K562 (cell line): ENCODE data around the gene ANP32B. TPM values are rescaled to one million over a fixed set of nuclear protein-coding genes. Genes with fewer than 3 reads are reported as not detected.
A peak's percentile ranks its signal among the peaks of the same experiment; 100 is the strongest.

Source experiments
- DIDO1 ChIP-seq: fragments of 450-650 bp; IDR thresholded peaks from 2 replicates; pipeline ENCODE4 v1.6.1; 2016; ENCODE audit warnings: low read depth, missing biosample characterization, missing genetic modification characterization
- ERF ChIP-seq: fragments of 450-650 bp; formaldehyde crosslinking; IDR thresholded peaks from 2 replicates; pipeline ENCODE4 v1.4.0; 2020; ENCODE audit warnings: mild to moderate bottlenecking, mixed read lengths
- HBP1 ChIP-seq: fragments of 450-650 bp; formaldehyde crosslinking; IDR thresholded peaks from 2 replicates; pipeline ENCODE4 v1.4.0; 2022; ENCODE audit warnings: missing genetic modification characterization
- ID3 ChIP-seq, 2 experiments: fragments of 250-450 bp in 1 of 2; fragments of 450-650 bp in 1 of 2; sonication (Bioruptor Pico) in 1 of 2; IDR thresholded peaks; 2 replicates each; pipeline versions ENCODE4 v1.6.1 to v1.8.0; 2016 to 2021; ENCODE audit warnings: mild to moderate bottlenecking in 2 of 2, moderate library complexity in 2 of 2, missing compliant biosample characterization in 1 of 2, missing genetic modification characterization in 1 of 2
- KDM2B ChIP-seq: fragments of 250-450 bp; sonication (Bioruptor Pico); IDR thresholded peaks from 2 replicates; pipeline ENCODE4 v1.8.0; 2021; ENCODE audit warnings: mild to moderate bottlenecking, moderate library complexity
- NFE2L1 ChIP-seq: fragments of 450-650 bp; IDR thresholded peaks from 2 replicates; pipeline ENCODE4 v1.6.1; 2016; ENCODE audit warnings: missing genetic modification characterization, low read depth, mild to moderate bottlenecking, missing compliant biosample characterization, moderate library complexity, borderline replicate concordance
- NR2C2 ChIP-seq, 2 experiments: fragments of 200-800 bp in 1 of 2; sonication (Bioruptor generic) in 1 of 2; sonication (generic) in 1 of 2; formaldehyde crosslinking in 1 of 2; IDR thresholded peaks; 2 replicates each; pipeline versions ENCODE4 v1.6.1 to v1.8.0; 2016 to 2022; ENCODE audit warnings: mild to moderate bottlenecking in 1 of 2, missing compliant biosample characterization in 1 of 2, missing genetic modification characterization in 1 of 2, missing genetic modification reagents in 1 of 2
- PHF20 ChIP-seq: fragments of 450-650 bp; IDR thresholded peaks from 2 replicates; pipeline ENCODE4 v1.6.1; 2018; ENCODE audit not compliant: partially characterized antibody
- POLR2A ChIP-seq: fragments of 450-650 bp; conservative IDR thresholded peaks from 2 replicates; pipeline ENCODE4 v1.6.1; 2016
- SETDB1 ChIP-seq: IDR thresholded peaks from one replicate; pipeline ENCODE4 v1.6.1; 2012; ENCODE audit warnings: low read length, control low read depth, inconsistent platforms
- SMC3 ChIP-seq: conservative IDR thresholded peaks from 2 replicates; pipeline ENCODE4 v1.6.1; 2011; ENCODE audit warnings: low read depth, low read length, improper control_type of control experiment; ENCODE audit not compliant: insufficient read depth
- SRF ChIP-seq, 2 experiments: fragments of 250-450, 450-650 bp in 1 of 2; sonication (Bioruptor Pico) in 1 of 2; sonication (generic) in 1 of 2; formaldehyde crosslinking; IDR thresholded peaks; 2 replicates each; pipeline versions ENCODE4 v1.5.0 to v1.5.1; 2020 to 2022; ENCODE audit warnings: mild to moderate bottlenecking in 1 of 2, missing genetic modification reagents in 1 of 2
- STAT5A ChIP-seq: IDR thresholded peaks from 2 replicates; pipeline ENCODE4 v1.6.1; 2012; ENCODE audit warnings: low read length, inconsistent platforms, borderline replicate concordance
- TEAD2 ChIP-seq: fragments of 450-650 bp; IDR thresholded peaks from 2 replicates; pipeline ENCODE4 v1.6.1; 2016; ENCODE audit warnings: missing genetic modification characterization, control low read depth, missing compliant biosample characterization
- TSHZ1 ChIP-seq: fragments of 250-450 bp; sonication (Bioruptor Pico); IDR thresholded peaks from 2 replicates; pipeline ENCODE4 v1.4.0; 2020; ENCODE audit warnings: mild to moderate bottlenecking, moderate library complexity
- ZNF280B ChIP-seq: fragments of 250-450 bp; sonication (Bioruptor Pico); IDR thresholded peaks from 2 replicates; pipeline ENCODE4 v1.5.1; 2021; ENCODE audit warnings: mild to moderate bottlenecking
- ZNF696 ChIP-seq: fragments of 250-450 bp; sonication (Bioruptor Pico); conservative IDR thresholded peaks from 2 replicates; pipeline ENCODE4 v1.4.0; 2020; ENCODE audit warnings: mild to moderate bottlenecking, moderate library complexity
- polyA plus RNA-seq, 8 experiments: library from polyadenylated mRNA; depleted of rRNA in 4 of 8; stranded (reverse) in 5 of 8; unstranded in 3 of 8; fragments of >200 nt; fragmentation: Nextera tagmentation in 2 of 8; fragmentation: Illumina TruSeq in 1 of 8; extraction: Ambion mirVana in 2 of 8; extraction: Trizol in 1 of 8; gene quantifications; 2 replicates each; pipeline versions ENCODE4 v1.2.1 to v1.2.3, GENCODE V29; 2011 to 2014; ENCODE audit warnings: inconsistent platforms in 1 of 8, missing spikeins in 1 of 8
- total RNA-seq, 7 experiments: library from RNA; depleted of rRNA in 6 of 7; stranded (reverse); fragments of >200 nt in 6 of 7; fragmentation: Illumina TruSeq in 2 of 7; extraction: Trizol in 2 of 7; gene quantifications; 2 replicates each; pipeline versions ENCODE4 v1.2.1 to v1.2.3, GENCODE V29; 2011 to 2021; ENCODE audit warnings: low replicate concordance in 1 of 7

ANP32B gene
- total and polyA plus RNA-seq, 9 of the 15 experiments (the other 6 are each of a cell fraction or from before 2014, with no cell fraction given) = 68.9 to 815 (median 141) TPM

GRCh38 chr9:98049288-98050072, 66.3 kb downstream of the ANP32B start (continued):
- TF ChIP-seq ZNF280B (CRISPR knock-in tag) (no peak), PHF20 (no peak), HBP1 (CRISPR knock-in tag) (peak; percentile 76; the same call in 1 of the 2 replicates), ERF (peak; percentile 82; the same call in 1 of the 2 replicates), TEAD2 (tag) (peak; percentile 67; the same call in 1 of the 2 replicates), NR2C2 (CRISPR knock-in tag; IDR thresholded peaks at IDR 0.05) (no peak), NR2C2 (tag; IDR thresholded peaks at IDR 0.05) (no peak; the same call in 1 of the 2 replicates), SRF (CRISPR knock-in tag; IDR thresholded peaks at IDR 0.05) (peak in 1 of 2 experiments; percentile 47; a peak in 1 of 4 replicates), ID3 (CRISPR knock-in tag; IDR thresholded peaks at IDR 0.05) (peak; percentile 66; the same call in 1 of the 2 replicates), ID3 (tag; IDR thresholded peaks at IDR 0.05) (peak; percentile 96), SETDB1 (no peak), POLR2A (no peak), SMC3 (no peak), KDM2B (CRISPR knock-in tag) (0 out of 2 replicates have a peak, but pooled peaks have one; percentile 68), STAT5A (peak; percentile 85), NFE2L1 (tag) (peak; percentile 55; the same call in 1 of the 2 replicates), DIDO1 (peak; percentile 81), ZNF696 (CRISPR knock-in tag) (peak; percentile 70; the same call in 1 of the 2 replicates), TSHZ1 (CRISPR knock-in tag) (peak; percentile 75; the same call in 1 of the 2 replicates)
